GM23248 (cell line): Measurements from ENCODE around the gene PRSS22. TPM values are rescaled to one million over a fixed set of nuclear protein-coding genes. Genes with fewer than 3 reads are reported as not detected.
A peak's percentile ranks its signal among the peaks of the same experiment; 100 is the strongest.

ENCODE experiments used
- DNase-seq: peaks from one replicate; pipeline ENCODE4 v3.0.0-alpha.2; 2015
- H2AFZ ChIP-seq: fragments of 200-600 bp; sonication (generic); 2 replicates; pipeline ENCODE4 v1.6.1; 2016; ENCODE audit warnings: antibody characterized with exemption
- H3F3A ChIP-seq: fragments of 200-600 bp; sonication (generic); 2 replicates; pipeline ENCODE4 v1.6.1; 2016; ENCODE audit warnings: mild to moderate bottlenecking, antibody characterized with exemption, mixed run types; ENCODE audit not compliant: insufficient read depth
- H3K27ac ChIP-seq: fragments of 200-600 bp; sonication (generic); 2 replicates; pipeline ENCODE4 v1.5.1; 2016; ENCODE audit warnings: mild to moderate bottlenecking
- H3K27me3 ChIP-seq: fragments of 200-600 bp; sonication (generic); replicated peaks from 2 replicates; pipeline ENCODE4 v1.6.1; 2016; ENCODE audit warnings: mild to moderate bottlenecking; ENCODE audit not compliant: insufficient read depth
- H3K36me3 ChIP-seq: fragments of 200-600 bp; sonication (generic); 2 replicates; pipeline ENCODE4 v1.6.1; 2016; ENCODE audit warnings: low read depth, mild to moderate bottlenecking
- H3K4me1 ChIP-seq: fragments of 200-600 bp; sonication (generic); 2 replicates; pipeline ENCODE4 v1.6.1; 2016; ENCODE audit warnings: mild to moderate bottlenecking; ENCODE audit not compliant: insufficient read depth
- H3K4me2 ChIP-seq: fragments of 200-600 bp; sonication (generic); one replicate; pipeline ENCODE4 v1.6.1; 2016; ENCODE audit warnings: mild to moderate bottlenecking; ENCODE audit not compliant: unreplicated experiment
- H3K4me3 ChIP-seq: fragments of 200-600 bp; sonication (generic); 2 replicates; pipeline ENCODE4 v1.5.1; 2016; ENCODE audit warnings: mild to moderate bottlenecking
- H3K79me2 ChIP-seq: fragments of 200-600 bp; sonication (generic); 2 replicates; pipeline ENCODE4 v1.6.1; 2016; ENCODE audit warnings: mild to moderate bottlenecking; ENCODE audit not compliant: insufficient read depth
- H3K9ac ChIP-seq: fragments of 200-600 bp; sonication (generic); 2 replicates; pipeline ENCODE4 v1.6.1; 2016; ENCODE audit warnings: mild to moderate bottlenecking
- H3K9me2 ChIP-seq: fragments of 200-600 bp; sonication (generic); 2 replicates; pipeline ENCODE4 v1.6.1; 2016; ENCODE audit warnings: mixed run types, mild to moderate bottlenecking, moderate library complexity; ENCODE audit not compliant: insufficient read depth
- H3K9me3 ChIP-seq: fragments of 200-600 bp; sonication (generic); one replicate; pipeline ENCODE4 v1.6.1; 2017; ENCODE audit warnings: low read depth
- H4K20me1 ChIP-seq: fragments of 200-600 bp; sonication (generic); 2 replicates; pipeline ENCODE4 v1.6.0; 2016; ENCODE audit not compliant: insufficient read depth
- EZH2 ChIP-seq: fragments of 200-600 bp; sonication (generic); IDR thresholded peaks from 2 replicates; pipeline ENCODE4 v1.6.1; 2018; ENCODE audit warnings: antibody characterized with exemption, mild to moderate bottlenecking; ENCODE audit not compliant: insufficient read depth, poor library complexity, severe bottlenecking
- EZH2phosphoT487 ChIP-seq: fragments of 200-600 bp; sonication (generic); IDR thresholded peaks from 2 replicates; pipeline ENCODE4 v1.6.1; 2018; ENCODE audit warnings: antibody characterized with exemption, moderate library complexity, mild to moderate bottlenecking, low read depth; ENCODE audit not compliant: insufficient read depth
- WGBS, 2 experiments: methylation state at CpG; one replicate each; pipeline ENCODE4 v1.1.6; 2015 to 2017; ENCODE audit warnings: low lambda C conversion rate in 2 of 2, low coverage in 1 of 2; ENCODE audit errors: missing lambda C conversion rate in 2 of 2; 5-methylcytosine and 5-hydroxymethylcytosine counted together
- in situ Hi-C: fragments of 300-500 bp; cut with MboI; formaldehyde crosslinking; loops from 2 replicates; pipeline ENCODE4 v1.15.0; 2020
- polyA plus RNA-seq: library from polyadenylated mRNA; unstranded; fragments of >200 nt; fragmentation: Nextera tagmentation; extraction: Ambion mirVana; gene quantifications from 2 replicates; pipeline ENCODE4 v1.2.1, GENCODE V29; 2016
- total RNA-seq: library from RNA; depleted of rRNA; stranded (reverse); fragments of >200 nt; shearing (Covaris generic); gene quantifications from 2 replicates; pipeline ENCODE4 v1.2.3, GENCODE V29; 2014

Gene PRSS22
- total and polyA plus RNA-seq, 2 experiments from 2014 or later, result not detected

DNA sequence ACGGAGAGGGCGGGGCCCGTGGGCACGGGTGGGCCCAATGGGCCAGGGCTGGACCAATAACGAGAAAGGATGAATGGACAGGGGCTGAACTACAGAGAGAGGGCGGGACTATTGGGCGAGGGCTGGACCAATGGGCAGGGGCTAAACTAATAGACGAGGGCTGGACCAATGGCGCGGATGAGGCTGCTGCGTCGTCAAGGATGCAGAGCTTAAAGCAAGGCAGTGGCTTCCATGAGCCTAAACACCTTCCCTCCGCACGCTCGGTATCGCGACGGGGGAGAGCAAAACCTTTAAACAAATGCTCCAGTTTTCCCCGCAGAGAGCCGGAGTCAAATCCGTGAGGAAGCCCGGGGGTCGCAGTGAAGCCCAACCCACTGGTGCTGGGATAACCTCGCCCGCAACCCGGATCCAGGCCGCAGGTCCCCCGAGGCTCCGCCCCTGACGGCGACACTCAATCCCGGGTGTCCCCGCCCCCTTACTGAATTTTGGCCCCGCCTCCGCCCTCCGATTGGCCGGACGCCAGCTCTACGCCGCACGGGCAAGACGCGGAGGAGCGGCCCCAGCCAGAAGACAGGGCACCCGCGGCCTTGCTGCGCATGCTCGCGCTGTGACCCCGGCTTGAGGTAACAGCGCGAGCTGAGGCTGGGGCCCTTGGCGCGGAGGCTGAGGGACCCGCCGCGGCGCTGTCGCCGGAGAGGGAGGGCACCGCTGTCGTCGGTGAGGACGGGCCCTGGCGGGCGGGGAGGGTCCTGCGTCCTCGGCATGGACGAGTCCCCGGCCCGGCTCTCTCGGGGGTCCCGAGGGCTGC is 24.9 kb upstream of the PRSS22 start, which contains the start of gene FLYWCH2:
FLYWCH2 (plus strand) TSS at position 566 of the 808 bp plus-strand sequence. CDS start 13,235 bp downstream, outside the sequence.
- Histone ChIP-seq H3K36me3 (no peaks in the 10 kb centered on the region), H3K4me1 (peaks cover 5% of the 10 kb centered on the region; the same call in 1 of the 2 replicates), H3K9ac (peak within 1 kb of the TSS; percentile 93), H3K4me3 (peak within 1 kb of the TSS; percentile 96), H3K27me3 (no peaks in the 10 kb centered on the region), H3K9me3 (no peaks in the 10 kb centered on the region), H3K4me2 (peak within 1 kb of the TSS; percentile 81), H4K20me1 (no peaks in the 10 kb centered on the region), H3K79me2 (peaks cover 47% of the 10 kb centered on the region), H3F3A (peaks cover 5% of the 10 kb centered on the region; the same call in 1 of the 2 replicates), H3K27ac (peak within 1 kb of the TSS; percentile 89), H2AFZ (peak within 1 kb of the TSS; percentile 91), H3K9me2 (no peaks in the 10 kb centered on the region)
- TF ChIP-seq EZH2 (no peak), EZH2phosphoT487 (no peak)
- WGBS, 2 experiments, result 1% methylated on average over 44 to 67 of the region's 73 CpGs
- in situ Hi-C loops, result no loop called here
- DNase-seq, result peak; percentile 99

DNA sequence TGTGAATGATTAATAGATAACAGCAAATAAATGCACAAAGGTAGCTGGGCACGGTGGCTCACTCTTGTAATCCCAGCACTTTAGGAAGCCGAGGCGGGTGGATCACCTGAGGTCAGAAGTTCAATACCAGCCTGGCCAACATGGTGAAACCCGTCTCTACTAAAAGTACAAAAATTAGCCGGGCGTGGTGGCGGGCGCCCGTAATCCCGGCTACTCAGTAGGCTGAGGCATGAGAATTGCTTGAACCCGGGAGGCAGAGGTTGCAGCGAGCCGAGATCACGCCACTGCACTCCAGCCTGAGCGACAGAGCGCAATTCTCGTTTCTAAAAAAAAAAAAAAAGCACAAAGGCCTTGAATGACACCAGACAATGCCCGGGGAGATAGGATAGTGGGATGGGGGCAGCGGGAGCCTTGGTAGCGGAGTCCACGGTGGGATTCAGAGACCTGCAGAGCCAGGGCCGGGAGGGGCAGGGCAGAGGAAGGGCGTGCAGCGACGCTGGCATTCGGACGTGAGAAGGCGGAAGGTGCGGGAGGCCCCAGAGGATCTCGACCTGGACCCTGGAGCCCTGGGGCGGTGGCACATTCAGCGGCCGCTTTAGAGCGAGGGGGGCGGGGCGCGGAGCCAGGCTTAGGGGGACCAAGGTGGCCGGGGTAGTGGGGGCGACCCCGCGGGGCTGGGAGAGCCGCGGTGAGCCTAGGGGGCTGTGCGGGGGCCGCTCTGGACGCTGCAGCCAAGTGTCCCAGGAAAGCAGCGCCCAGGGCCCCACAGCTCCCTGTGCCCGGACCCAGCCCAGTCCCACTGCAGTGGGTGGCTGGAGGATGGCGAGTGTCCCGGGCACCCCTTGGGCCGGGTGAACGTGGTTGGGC is 24.0 kb upstream of the PRSS22 start:
- Histone ChIP-seq H3K4me3 (peak overlapping the region; percentile 96), H4K20me1 (no peaks in the 10 kb centered on the region), H3K27me3 (no peaks in the 10 kb centered on the region), H3K36me3 (no peaks in the 10 kb centered on the region), H2AFZ (peak overlapping the region; percentile 91), H3K4me2 (peak overlapping the region; percentile 76), H3K27ac (peak overlapping the region; percentile 89), H3K9me2 (no peaks in the 10 kb centered on the region), H3K79me2 (peaks cover 38% of the 10 kb centered on the region), H3K9me3 (no peaks in the 10 kb centered on the region), H3K4me1 (peaks cover 5% of the 10 kb centered on the region; the same call in 1 of the 2 replicates), H3K9ac (peak overlapping the region; percentile 93), H3F3A (peaks cover 5% of the 10 kb centered on the region; the same call in 1 of the 2 replicates)
- no peak for TF ChIP-seq EZH2
- no peak for TF ChIP-seq EZH2phosphoT487
- in situ Hi-C loops, result no loop called here
- peak; percentile 70 for DNase-seq
- WGBS, 2 experiments, result 7 to 8% methylated on average over 30 to 48 of the region's 52 CpGs

DNA sequence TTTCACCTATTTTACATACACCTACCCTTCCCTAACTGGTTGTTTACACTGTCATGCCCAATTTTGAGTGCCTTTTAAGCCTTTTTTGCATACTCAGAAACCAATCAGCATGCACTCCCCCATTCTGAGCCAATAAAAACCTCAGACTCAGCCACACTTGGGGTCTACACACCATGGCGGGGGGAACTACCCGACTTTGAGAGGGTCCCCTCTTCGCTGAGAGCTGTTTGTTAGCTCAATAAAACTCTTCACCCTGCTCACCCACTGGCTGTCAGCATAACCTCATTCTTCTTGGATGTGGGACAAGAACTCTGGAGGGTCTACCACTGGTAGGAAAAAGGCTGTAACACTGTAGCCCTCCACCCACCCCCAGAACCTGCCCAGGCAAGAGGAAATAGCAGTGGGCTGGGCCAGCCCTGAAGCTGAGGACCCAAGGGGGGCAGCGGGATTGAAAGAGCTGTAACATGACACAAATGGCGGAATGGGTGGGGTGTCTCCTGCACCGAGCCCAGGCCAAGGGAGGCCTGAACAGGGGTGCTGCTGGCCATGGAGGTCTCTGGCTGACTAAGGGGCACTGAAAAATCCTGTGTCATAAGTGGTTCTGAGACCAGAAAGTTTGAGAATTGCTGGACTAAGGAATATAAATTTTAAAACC is 22.0 kb upstream of the PRSS22 start:
- H3K9me3 ChIP-seq, result no peaks in the 10 kb centered on the region

DNA sequence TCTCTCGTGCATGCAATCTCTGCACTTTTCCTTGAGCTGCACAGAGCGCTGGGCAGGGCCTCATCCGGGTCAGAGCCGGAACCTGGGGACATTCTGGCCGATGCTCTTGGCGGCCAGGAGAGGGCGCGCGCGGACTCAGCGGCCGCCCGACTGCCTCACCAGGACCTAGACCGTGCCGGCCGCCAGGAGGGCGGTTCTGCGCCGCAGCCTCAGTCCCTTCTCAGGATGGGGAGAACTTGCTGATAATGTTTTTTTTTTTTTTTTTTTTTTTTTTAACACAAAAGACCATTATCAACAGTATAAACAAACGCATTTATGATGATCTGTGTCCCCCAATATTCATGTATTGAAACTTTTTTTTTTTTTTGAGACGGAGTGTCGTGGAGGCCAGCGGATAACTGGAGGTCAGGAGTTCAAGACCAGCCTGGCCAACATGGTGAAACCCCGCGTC is 17.0 kb upstream of the PRSS22 start:
- DNase-seq, result peak; percentile 86
- Histone ChIP-seq H3K9me2 (no peaks in the 10 kb centered on the region), H2AFZ (peak overlapping the region; percentile 66), H3K79me2 (no peaks in the 10 kb centered on the region), H3K4me1 (no peaks in the 10 kb centered on the region), H3F3A (no peaks in the 10 kb centered on the region), H3K9me3 (no peaks in the 10 kb centered on the region), H3K27me3 (no peaks in the 10 kb centered on the region), H3K4me2 (no peak overlapping the region), H3K9ac (no peak overlapping the region), H3K36me3 (no peaks in the 10 kb centered on the region), H3K27ac (no peak overlapping the region), H4K20me1 (no peaks in the 10 kb centered on the region), H3K4me3 (no peak overlapping the region)
- no peak for TF ChIP-seq EZH2phosphoT487
- TF ChIP-seq EZH2, result no peak
- 12 to 13% methylated on average over 25 of the region's 25 CpGs for WGBS, 2 experiments
- in situ Hi-C loops, result no loop called here

More for the DNA sequence above, 22.0 kb upstream of the PRSS22 start:
- TF ChIP-seq EZH2phosphoT487 (no peak), EZH2 (no peak)
- Histone ChIP-seq H3K9ac (no peak overlapping the region), H3F3A (no peaks in the 10 kb centered on the region), H3K9me2 (no peaks in the 10 kb centered on the region), H4K20me1 (no peaks in the 10 kb centered on the region), H2AFZ (no peak overlapping the region), H3K79me2 (peaks cover 18% of the 10 kb centered on the region), H3K36me3 (no peaks in the 10 kb centered on the region), H3K27ac (no peak overlapping the region), H3K4me1 (peaks cover 5% of the 10 kb centered on the region; the same call in 1 of the 2 replicates), H3K4me3 (no peak overlapping the region), H3K4me2 (no peak overlapping the region), H3K27me3 (no peaks in the 10 kb centered on the region)
- WGBS, 2 experiments, result 68 to 69% methylated on average over 6 of the region's 6 CpGs
- DNase-seq, result no peak
- in situ Hi-C loops, result no loop called here
